Melanocyte of skin (primary cell): ENCODE results near the gene OR8U1. TPM values are rescaled to one million over a fixed set of nuclear protein-coding genes. Genes with fewer than 3 reads are reported as not detected.

Experiments
- total RNA-seq, 2 donors: library from RNA; depleted of rRNA; stranded (reverse); fragments of >200 nt; gene quantifications; 2 replicates each; pipeline ENCODE4 v1.2.3, GENCODE V29; 2012

The OR8U1 gene
- total RNA-seq = not detected

GRCh38 chr11:56375324-56375723, at the start of gene OR8U1:
Gene OR8U1 (plus strand): TSS chr11:56375624. CDS start chr11:56375624, 0 bp downstream.

GRCh38 chr11:56345739-56346138, 29.7 kb upstream of the OR8U1 start, which contains the start of gene OR8K1:
Gene OR8K1 (plus strand): TSS chr11:56346039. CDS start chr11:56346039, 0 bp downstream.

GRCh38 chr11:56353991-56354390, 21.4 kb upstream of the OR8U1 start, which contains the start of gene OR8J1:
Gene OR8J1 (plus strand): TSS chr11:56354291. CDS start chr11:56360247, 5,956 bp downstream.

GRCh38 chr11:56412396-56412795, 37.0 kb downstream of the OR8U1 start, which contains the start of gene OR5AL1:
Gene OR5AL1 (plus strand): TSS chr11:56412696.

Other genes starting within 250 kb of the OR8U1 start
- not detected for gene OR8J3, start 235.4 kb upstream of the OR8U1 start, total RNA-seq
- gene OR8K5, start 215.3 kb upstream of the OR8U1 start, total RNA-seq = not detected
- gene OR5J2, start 199.0 kb upstream of the OR8U1 start, total RNA-seq = not detected
- not detected for gene OR5T2, start 141.4 kb upstream of the OR8U1 start, total RNA-seq
- gene OR5T3, start 123.4 kb upstream of the OR8U1 start, total RNA-seq = not detected
- not detected for gene OR5T1, start 101.5 kb upstream of the OR8U1 start, total RNA-seq
- not detected for gene OR8H1, start 83.4 kb upstream of the OR8U1 start, total RNA-seq
- under 1 TPM in 1 of 2 donors, not detected in 1; 0.33 TPM for gene OR8K3, start 60.5 kb upstream of the OR8U1 start, total RNA-seq
- gene OR8K1, start 29.6 kb upstream of the OR8U1 start, total RNA-seq = not detected
- gene OR8J1, start 21.3 kb upstream of the OR8U1 start, total RNA-seq = not detected
- not detected for gene OR5AL1, start 37.1 kb downstream of the OR8U1 start, total RNA-seq
- gene OR5M3, start 97.7 kb downstream of the OR8U1 start, total RNA-seq = not detected
- gene OR5M8, start 115.7 kb downstream of the OR8U1 start, total RNA-seq = not detected
- not detected for gene OR5M11, start 167.6 kb downstream of the OR8U1 start, total RNA-seq
- not detected for gene OR5M10, start 202.1 kb downstream of the OR8U1 start, total RNA-seq
- gene OR5M1, start 239.2 kb downstream of the OR8U1 start, total RNA-seq = not detected